Stimulated activated CD8-positive, alpha-beta memory T cell treated with anti-CD3 and anti-CD28 coated beads, Interleukin-15, amount 100 ng/mL, for 24 hours (primary cell): Measurements from ENCODE around the gene GM2A.
"Not testable (repeated sequence)": the region's sequence is repeated elsewhere in the genome, so short reads cannot be mapped to it uniquely, and the experiment has no call there.

Source experiments
- DNase-seq: peaks from one replicate; pipeline ENCODE4 v3.0.0-alpha.2; 2020; ENCODE audit warnings: low read depth

Gene GM2A

GRCh38 chr5:151293624-151294023, 40.6 kb downstream of the GM2A start:
- no peak for DNase-seq

- no peak for DNase-seq
Measured at GRCh38 chr5:151295138-151295537, 42.2 kb downstream of the GM2A start.

GRCh38 chr5:151295791-151296477, 42.9 kb downstream of the GM2A start:
- no peak for DNase-seq

GRCh38 chr5:151296478-151296830, 43.5 kb downstream of the GM2A start:
- DNase-seq, result no peak

GRCh38 chr5:151296974-151297373, 44.0 kb downstream of the GM2A start:
- DNase-seq, result no peak

GRCh38 chr5:151298063-151298855, 45.3 kb downstream of the GM2A start:
- no peak for DNase-seq

- DNase-seq, result no peak
Measured at GRCh38 chr5:151303666-151304065, 50.7 kb downstream of the GM2A start, which contains the start of gene SLC36A3. Gene SLC36A3, minus strand, starts transcription at chr5:151303766. Its CDS starts 412 bp downstream, at chr5:151303354.

- not testable (repeated sequence) for DNase-seq
Measured at GRCh38 chr5:151309266-151309665, 56.3 kb downstream of the GM2A start.

- not testable (repeated sequence) for DNase-seq
Measured at GRCh38 chr5:151309821-151310220, 56.8 kb downstream of the GM2A start.

- no peak for DNase-seq
Measured at GRCh38 chr5:151310932-151311331, 57.9 kb downstream of the GM2A start.

- no peak for DNase-seq
Measured at GRCh38 chr5:151312756-151313324, 59.9 kb downstream of the GM2A start.

- no peak for DNase-seq
Measured at GRCh38 chr5:151313357-151313756, 60.4 kb downstream of the GM2A start.

- DNase-seq, result peak; percentile 5
Measured at GRCh38 chr5:151315998-151316597, 63.1 kb downstream of the GM2A start.

GRCh38 chr5:151317871-151318270, 64.9 kb downstream of the GM2A start:
- DNase-seq, result no peak

GRCh38 chr5:151318850-151319732, 66.1 kb downstream of the GM2A start:
- no peak for DNase-seq
